Natural killer cell (primary cell): ENCODE results near the gene FAM151A. TPM values are rescaled to one million over a fixed set of nuclear protein-coding genes. Genes with fewer than 3 reads are reported as not detected.

Source experiments
- ATAC-seq, 3 donors: fragments of 150-1000 bp in 2 of 3; fragments of 200-7000 bp in 1 of 3; cut with Tn5 transposase; 1 replicate in 1 of 3; 2 replicates in 2 of 3; pipeline ENCODE4 v1.10.0; 2021; ENCODE audit warnings: mild to moderate bottlenecking in 2 of 3, moderate library complexity in 2 of 3
- DNase-seq, 2 donors: peaks; one replicate each; pipeline versions ENCODE4 v3.0.0 to v3.0.0-alpha.2; 2013 to 2021; ENCODE audit warnings: mixed read lengths in 1 of 2
- H3K27ac ChIP-seq: one replicate; pipeline ENCODE4 v1.5.1; 2013; ENCODE audit warnings: mild to moderate bottlenecking, low read length
- H3K27me3 ChIP-seq: one replicate; pipeline ENCODE4 v1.6.1; 2013; ENCODE audit warnings: low read length; ENCODE audit not compliant: control insufficient read depth, insufficient read depth
- H3K36me3 ChIP-seq: one replicate; pipeline ENCODE4 v1.6.1; 2013; ENCODE audit warnings: low read length; ENCODE audit not compliant: control insufficient read depth, insufficient read depth
- H3K4me1 ChIP-seq: one replicate; pipeline ENCODE4 v1.6.1; 2013; ENCODE audit warnings: low read length; ENCODE audit not compliant: control insufficient read depth, insufficient read depth
- H3K4me3 ChIP-seq: one replicate; pipeline ENCODE4 v1.5.1; 2013; ENCODE audit warnings: low read length
- H3K9me3 ChIP-seq: one replicate; pipeline ENCODE4 v1.6.1; 2013; ENCODE audit warnings: low read length; ENCODE audit not compliant: control insufficient read depth, insufficient read depth
- H3K27ac Mint-ChIP-seq, 2 donors: one replicate each; pipeline ENCODE4 v1.8.0; 2022; ENCODE audit warnings: mild to moderate bottlenecking in 2 of 2, mixed read lengths in 2 of 2, moderate library complexity in 1 of 2
- H3K27me3 Mint-ChIP-seq, 2 donors: one replicate each; pipeline ENCODE4 v1.8.0; 2022; ENCODE audit warnings: low read depth in 2 of 2, mixed read lengths in 2 of 2
- H3K36me3 Mint-ChIP-seq: one replicate; pipeline ENCODE4 v1.8.0; 2022; ENCODE audit warnings: mixed read lengths
- H3K4me1 Mint-ChIP-seq, 2 donors: one replicate each; pipeline ENCODE4 v1.8.0; 2022; ENCODE audit warnings: mixed read lengths in 2 of 2
- H3K4me3 Mint-ChIP-seq: one replicate; pipeline ENCODE4 v1.8.0; 2022; ENCODE audit warnings: mild to moderate bottlenecking, moderate library complexity, mixed read lengths
- H3K9me3 Mint-ChIP-seq, 2 donors: one replicate each; pipeline ENCODE4 v1.8.0; 2022; ENCODE audit warnings: mixed read lengths in 2 of 2
- CTCF ChIP-seq: fragments of 200-600 bp; IDR thresholded peaks from one replicate; pipeline ENCODE4 v1.8.0; 2022; ENCODE audit warnings: antibody characterized with exemption
- WGBS: methylation state at CpG from one replicate; pipeline ENCODE4 v1.1.7; 2013; ENCODE audit warnings: missing lambda C conversion rate; ENCODE audit not compliant: insufficient coverage; 5-methylcytosine and 5-hydroxymethylcytosine counted together
- intact Hi-C: fragments of 100-400 bp; cut with micrococcal nuclease; formaldehyde crosslinking; loops from one replicate; pipeline ENCODE4 v1.14.2; 2022
- total RNA-seq, 4 donors: library from RNA; stranded (reverse); fragments of 120-200 nt in 1 of 4; gene quantifications; one replicate each; pipeline versions ENCODE4 v1.2.3 to v1.2.4, GENCODE V29; 2013 to 2022

Gene FAM151A
- total RNA-seq, 3 donors from 2014 or later (not counting 1 experiment from before 2014, with no cell fraction given), result not detected

- WGBS, result 84% methylated on average over 3 of the region's 5 CpGs
- H3K9me3 Mint-ChIP-seq, result no peaks in the 10 kb centered on the region
- ATAC-seq, result no peak
- no peaks in the 10 kb centered on the region for H3K36me3 Mint-ChIP-seq
- H3K4me3 Mint-ChIP-seq, result no peak overlapping the region
- Histone ChIP-seq H3K4me1 (no peaks in the 10 kb centered on the region), H3K36me3 (no peaks in the 10 kb centered on the region), H3K27ac (no peak overlapping the region), H3K27me3 (no peaks in the 10 kb centered on the region), H3K4me3 (no peak overlapping the region), H3K9me3 (no peaks in the 10 kb centered on the region)
- H3K4me1 Mint-ChIP-seq, result peaks cover 6% of the 10 kb centered on the region in 2 donors
- no peaks in the 10 kb centered on the region for H3K27me3 Mint-ChIP-seq
- no peak overlapping the region for H3K27ac Mint-ChIP-seq
- TF ChIP-seq CTCF, result no peak
- DNase-seq, result no peak
- intact Hi-C loops, result no loop called here
Observed at GRCh38 chr1:54591127-54591756, 32.1 kb downstream of the FAM151A start.

GRCh38 chr1:54588377-54588776 lies 34.9 kb downstream of the FAM151A start:
- no peaks in the 10 kb centered on the region for H3K36me3 Mint-ChIP-seq
- intact Hi-C loops, result no loop called here
- no peaks in the 10 kb centered on the region for H3K9me3 ChIP-seq
- H3K36me3 ChIP-seq, result no peaks in the 10 kb centered on the region
- H3K9me3 Mint-ChIP-seq, result no peaks in the 10 kb centered on the region
- H3K27me3 Mint-ChIP-seq, result no peaks in the 10 kb centered on the region
- no peaks in the 10 kb centered on the region for H3K4me1 ChIP-seq
- no peaks in the 10 kb centered on the region for H3K27me3 ChIP-seq
- peaks cover 6% of the 10 kb centered on the region in 2 donors for H3K4me1 Mint-ChIP-seq
- no peak overlapping the region for H3K4me3 ChIP-seq
- DNase-seq, result peak in 1 of 2 donors; percentile 8
- no peak overlapping the region for H3K4me3 Mint-ChIP-seq
- TF ChIP-seq CTCF, result no peak
- peak overlapping the region in 1 of 2 donors; percentile 25 for H3K27ac Mint-ChIP-seq
- WGBS, result 13% methylated on average over 2 of the region's 2 CpGs
- ATAC-seq, result peak in 1 of 3 donors; percentile 52
- no peak overlapping the region for H3K27ac ChIP-seq

GRCh38 chr1:54585181-54586066 lies 37.9 kb downstream of the FAM151A start:
- Histone ChIP-seq H3K27me3 (no peaks in the 10 kb centered on the region), H3K36me3 (no peaks in the 10 kb centered on the region), H3K9me3 (no peaks in the 10 kb centered on the region), H3K4me3 (no peak overlapping the region), H3K4me1 (no peaks in the 10 kb centered on the region), H3K27ac (no peak overlapping the region)
- intact Hi-C loops, result no loop called here
- Mint-ChIP-seq H3K9me3 (no peaks in the 10 kb centered on the region), H3K4me3 (no peak overlapping the region), H3K36me3 (no peaks in the 10 kb centered on the region), H3K27ac (no peak overlapping the region), H3K4me1 (peaks cover 6% of the 10 kb centered on the region in 2 donors), H3K27me3 (no peaks in the 10 kb centered on the region)
- ATAC-seq (no peak), DNase-seq (no peak)
- 88% methylated on average over 15 of the region's 15 CpGs for WGBS
- no peak for TF ChIP-seq CTCF
